HFFc6 (cell line): ENCODE data around the gene GABRG3. TPM values are rescaled to one million over a fixed set of nuclear protein-coding genes. Genes with fewer than 3 reads are reported as not detected.

Experiments
- DNase-seq: peaks from one replicate; pipeline ENCODE4 v3.0.0-alpha.2; 2018
- H3K27ac Mint-ChIP-seq: 2 replicates; pipeline ENCODE4 v1.8.0; 2020; ENCODE audit warnings: mild to moderate bottlenecking, mixed read lengths
- H3K27me3 Mint-ChIP-seq: 2 replicates; pipeline ENCODE4 v1.8.0; 2021; ENCODE audit warnings: mild to moderate bottlenecking, moderate library complexity, mixed read lengths; ENCODE audit not compliant: insufficient read depth
- H3K36me3 Mint-ChIP-seq: 2 replicates; pipeline ENCODE4 v1.8.0; 2021; ENCODE audit warnings: low read depth, mixed read lengths
- H3K4me1 Mint-ChIP-seq: 2 replicates; pipeline ENCODE4 v1.8.0; 2020; ENCODE audit warnings: low read depth, mixed read lengths
- H3K4me3 Mint-ChIP-seq: 2 replicates; pipeline ENCODE4 v1.8.0; 2020; ENCODE audit warnings: mild to moderate bottlenecking, moderate library complexity, mixed read lengths
- H3K9me3 Mint-ChIP-seq: 2 replicates; pipeline ENCODE4 v1.8.0; 2020; ENCODE audit warnings: mild to moderate bottlenecking, mixed read lengths
- total RNA-seq, 6 experiments: library from RNA; stranded (reverse); fragmentation: NEBNext Ultra II Directional; extraction: Animal tissue kit (Norgen Biotek cat#: 25700); gene quantifications; 2 replicates in 1 of 6; 3 replicates in 5 of 6; pipeline ENCODE4 v1.2.3, GENCODE V29; 2021
- TF ChIP-seq, protein P1 (sequence below): fragments of 200-600 bp; sonication (generic); IDR thresholded peaks from 2 replicates; pipeline ENCODE4 v1.5.0; 2021; ENCODE audit warnings: antibody characterized with exemption, mild to moderate bottlenecking

Gene GABRG3
- total RNA-seq, 6 experiments from 2014 or later, result not detected

DNA sequence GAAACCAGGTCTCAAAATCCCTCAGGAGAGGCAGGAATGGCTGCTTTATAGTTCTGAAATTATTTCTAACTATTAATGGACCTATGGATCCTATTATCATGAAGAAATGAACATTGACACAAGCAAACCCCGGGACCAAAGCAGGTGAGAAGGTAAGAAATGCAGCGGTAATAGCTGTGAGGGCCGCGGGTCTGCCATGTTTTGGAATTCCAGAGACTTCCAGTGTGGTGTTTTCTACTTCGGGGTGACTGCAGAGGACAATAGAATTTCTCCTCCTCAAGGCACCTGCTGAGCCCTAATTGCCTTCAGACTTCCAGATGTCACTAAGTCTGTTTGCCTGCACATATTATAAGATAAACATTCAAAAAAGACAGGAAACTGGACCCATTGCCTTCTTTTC, 437.4 kb downstream of the GABRG3 start:
- no peak overlapping the region for H3K27ac Mint-ChIP-seq
- TF ChIP-seq, protein P1, sequence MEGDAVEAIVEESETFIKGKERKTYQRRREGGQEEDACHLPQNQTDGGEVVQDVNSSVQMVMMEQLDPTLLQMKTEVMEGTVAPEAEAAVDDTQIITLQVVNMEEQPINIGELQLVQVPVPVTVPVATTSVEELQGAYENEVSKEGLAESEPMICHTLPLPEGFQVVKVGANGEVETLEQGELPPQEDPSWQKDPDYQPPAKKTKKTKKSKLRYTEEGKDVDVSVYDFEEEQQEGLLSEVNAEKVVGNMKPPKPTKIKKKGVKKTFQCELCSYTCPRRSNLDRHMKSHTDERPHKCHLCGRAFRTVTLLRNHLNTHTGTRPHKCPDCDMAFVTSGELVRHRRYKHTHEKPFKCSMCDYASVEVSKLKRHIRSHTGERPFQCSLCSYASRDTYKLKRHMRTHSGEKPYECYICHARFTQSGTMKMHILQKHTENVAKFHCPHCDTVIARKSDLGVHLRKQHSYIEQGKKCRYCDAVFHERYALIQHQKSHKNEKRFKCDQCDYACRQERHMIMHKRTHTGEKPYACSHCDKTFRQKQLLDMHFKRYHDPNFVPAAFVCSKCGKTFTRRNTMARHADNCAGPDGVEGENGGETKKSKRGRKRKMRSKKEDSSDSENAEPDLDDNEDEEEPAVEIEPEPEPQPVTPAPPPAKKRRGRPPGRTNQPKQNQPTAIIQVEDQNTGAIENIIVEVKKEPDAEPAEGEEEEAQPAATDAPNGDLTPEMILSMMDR, result no peak
- H3K36me3 Mint-ChIP-seq, result no peaks in the 10 kb centered on the region
- H3K4me1 Mint-ChIP-seq, result no peaks in the 10 kb centered on the region
- peaks cover 57% of the 10 kb centered on the region for H3K9me3 Mint-ChIP-seq
- no peak overlapping the region for H3K4me3 Mint-ChIP-seq
- no peak for DNase-seq
- 0 out of 2 replicates have a peak, but pooled peaks cover 2% of the 10 kb centered on the region for H3K27me3 Mint-ChIP-seq

DNA sequence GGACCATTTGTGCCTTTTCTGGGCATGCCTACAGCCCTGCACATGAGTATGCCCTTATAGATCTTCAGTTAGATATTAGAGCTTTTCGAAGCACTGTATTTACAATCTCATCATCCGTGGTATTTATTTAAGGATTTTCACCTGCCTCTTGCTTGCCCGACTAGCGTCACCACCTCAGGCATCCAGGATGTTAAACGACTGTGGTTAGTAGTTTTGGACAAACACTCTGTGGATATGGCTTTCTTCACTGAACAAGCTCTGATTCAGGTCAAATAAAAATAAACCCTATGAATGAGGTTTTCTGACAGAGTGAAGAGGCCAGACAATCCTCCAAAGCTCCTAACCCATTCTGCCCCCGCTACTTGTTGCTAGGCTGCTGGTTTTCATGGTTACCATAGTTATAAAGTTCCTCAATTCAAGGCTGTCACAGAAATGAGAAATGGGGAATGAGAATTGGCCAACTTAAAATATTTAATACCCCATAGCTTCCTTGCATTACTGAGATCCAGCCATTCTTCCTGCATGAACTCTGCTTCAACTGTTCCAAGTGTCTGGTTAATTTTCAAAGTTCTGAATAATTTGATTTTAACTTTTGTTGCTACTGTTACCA, 440.1 kb downstream of the GABRG3 start:
- Mint-ChIP-seq H3K4me1 (no peaks in the 10 kb centered on the region), H3K36me3 (no peaks in the 10 kb centered on the region), H3K9me3 (peaks cover 68% of the 10 kb centered on the region), H3K27ac (no peak overlapping the region), H3K27me3 (0 out of 2 replicates have a peak, but pooled peaks cover 2% of the 10 kb centered on the region), H3K4me3 (no peak overlapping the region)
- DNase-seq, result no peak
- TF ChIP-seq, protein P1, result no peak

DNA sequence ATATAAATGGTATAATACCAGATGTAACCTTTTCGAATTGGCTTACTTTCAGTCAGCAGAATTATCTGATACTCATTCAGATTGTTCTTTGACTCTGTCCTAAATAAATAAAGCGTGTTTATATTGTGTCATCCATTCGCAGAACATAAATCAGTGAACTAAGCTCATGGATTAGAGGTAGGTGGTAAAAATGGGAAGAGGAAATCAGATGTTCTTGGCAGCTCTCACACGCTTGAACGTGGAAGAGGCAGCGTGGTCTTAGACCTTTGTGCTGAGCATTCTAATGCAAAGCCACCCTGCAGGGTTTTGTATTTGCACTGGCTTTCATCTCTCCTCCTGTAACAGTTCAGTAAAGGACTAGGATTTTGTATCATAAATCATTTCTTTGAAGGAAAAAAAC, 441.4 kb downstream of the GABRG3 start:
- H3K4me1 Mint-ChIP-seq, result no peaks in the 10 kb centered on the region
- peaks cover 2% of the 10 kb centered on the region; the same call in 1 of the 2 replicates for H3K36me3 Mint-ChIP-seq
- no peak for DNase-seq
- TF ChIP-seq, protein P1, result no peak
- no peak overlapping the region for H3K4me3 Mint-ChIP-seq
- 0 out of 2 replicates have a peak, but pooled peaks cover 2% of the 10 kb centered on the region for H3K27me3 Mint-ChIP-seq
- no peak overlapping the region for H3K27ac Mint-ChIP-seq
- H3K9me3 Mint-ChIP-seq, result peaks cover 70% of the 10 kb centered on the region

DNA sequence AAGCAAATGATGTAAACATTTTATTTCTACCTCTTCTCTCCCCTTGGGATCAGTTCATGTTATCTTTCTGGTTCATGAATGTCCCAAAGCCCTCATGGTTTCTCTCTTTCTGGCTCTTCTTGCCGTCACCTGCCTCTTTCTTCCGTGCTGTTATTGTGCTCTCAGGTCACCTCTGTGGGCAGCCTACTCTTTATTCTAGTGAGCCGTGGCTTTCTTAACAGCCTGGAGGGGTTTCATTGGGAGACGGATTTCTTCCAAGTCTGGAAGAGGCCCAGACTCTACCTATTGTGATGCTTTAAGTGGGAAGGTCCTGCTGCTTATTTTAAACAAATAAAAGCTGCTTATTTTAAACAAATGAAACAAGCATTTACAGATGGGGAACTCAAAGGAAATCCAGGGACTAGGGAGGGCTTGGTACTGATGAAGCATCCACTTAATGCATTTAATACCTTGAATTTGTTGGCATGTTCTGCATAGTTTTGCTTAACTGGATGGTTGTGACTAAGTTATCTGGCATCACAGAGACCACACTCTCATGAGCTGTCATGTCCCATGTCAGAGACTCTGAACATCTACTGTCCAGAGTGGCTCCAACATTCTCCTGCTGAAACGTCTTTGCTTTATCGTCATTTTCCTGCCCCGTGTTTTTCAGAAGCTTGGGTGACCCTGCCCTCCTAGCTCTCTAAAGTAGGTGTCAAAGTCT, 443.3 kb downstream of the GABRG3 start:
- TF ChIP-seq, protein P1, result no peak
- Mint-ChIP-seq H3K27me3 (0 out of 2 replicates have a peak, but pooled peaks cover 2% of the 10 kb centered on the region), H3K4me3 (no peak overlapping the region), H3K27ac (no peak overlapping the region), H3K9me3 (peaks cover 70% of the 10 kb centered on the region), H3K4me1 (no peaks in the 10 kb centered on the region), H3K36me3 (peaks cover 10% of the 10 kb centered on the region)
- no peak for DNase-seq

DNA sequence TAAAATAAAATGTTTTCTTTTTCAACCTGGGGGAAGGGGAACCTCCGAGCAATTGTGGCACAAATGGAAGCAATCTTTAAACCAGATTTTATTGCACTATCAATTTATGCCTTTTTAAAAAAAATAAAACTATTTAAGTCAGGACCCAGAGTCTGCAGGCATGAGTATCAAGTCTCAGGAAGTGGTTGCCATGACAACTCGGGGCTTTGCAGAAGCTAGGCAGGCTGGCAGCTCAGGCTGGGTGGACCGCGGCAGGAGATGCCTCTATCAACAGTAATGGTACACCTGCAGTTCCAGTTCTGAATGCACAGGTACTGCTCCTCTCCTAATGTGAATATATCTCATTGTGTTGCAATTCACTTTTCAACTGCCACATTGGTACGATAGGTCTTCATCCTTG, 447.7 kb downstream of the GABRG3 start:
- no peaks in the 10 kb centered on the region for H3K4me1 Mint-ChIP-seq
- peaks cover 10% of the 10 kb centered on the region for H3K36me3 Mint-ChIP-seq
- H3K4me3 Mint-ChIP-seq, result no peak overlapping the region
- no peak overlapping the region for H3K27ac Mint-ChIP-seq
- H3K9me3 Mint-ChIP-seq, result peaks cover 73% of the 10 kb centered on the region
- DNase-seq, result no peak
- TF ChIP-seq, protein P1, result no peak
- no peaks in the 10 kb centered on the region for H3K27me3 Mint-ChIP-seq
